Breast epithelium (tissue), 4 donors: ENCODE measurements around the gene IER5L. TPM values are rescaled to one million over a fixed set of nuclear protein-coding genes. Genes with fewer than 3 reads are reported as not detected.
"Not testable (repeated sequence)": the region's sequence is repeated elsewhere in the genome, so short reads cannot be mapped to it uniquely, and the experiment has no call there.

Experiments
- DNase-seq, 2 donors: peaks; one replicate each; pipeline ENCODE4 v3.0.0-alpha.2; 2019; ENCODE audit warnings: low spot score in 2 of 2
- H3K27ac ChIP-seq, 2 donors: fragments of 200-600 bp; sonication (generic) in 1 of 2; one replicate each; pipeline ENCODE4 v1.5.1; 2016 to 2019; ENCODE audit warnings: mild to moderate bottlenecking in 1 of 2
- H3K27me3 ChIP-seq, 2 donors: fragments of 200-600 bp; sonication (generic) in 1 of 2; one replicate each; pipeline versions ENCODE4 v1.5.1 to v1.6.0; 2017 to 2019; ENCODE audit warnings: control low read depth in 1 of 2, mild to moderate bottlenecking in 1 of 2
- H3K36me3 ChIP-seq: fragments of 200-600 bp; one replicate; pipeline ENCODE4 v1.5.1; 2019
- H3K4me1 ChIP-seq, 2 donors: fragments of 200-600 bp; sonication (generic); one replicate each; pipeline ENCODE4 v1.5.1; 2016 to 2019; ENCODE audit warnings: control low read depth in 1 of 2
- H3K4me3 ChIP-seq, 3 donors: fragments of 200-600 bp; sonication (generic); 1 replicate in 2 of 3; 2 replicates in 1 of 3; pipeline ENCODE4 v1.5.1; 2016 to 2019; ENCODE audit warnings: mild to moderate bottlenecking in 3 of 3, moderate library complexity in 2 of 3
- H3K9me3 ChIP-seq, 2 donors: fragments of 200-600 bp; sonication (generic) in 1 of 2; one replicate each; pipeline ENCODE4 v1.5.1; 2016 to 2019; ENCODE audit warnings: control low read depth in 1 of 2
- CTCF ChIP-seq, 3 donors: fragments of 450-650 bp; IDR thresholded peaks; one replicate each; pipeline ENCODE4 v1.5.1; 2016 to 2017; ENCODE audit warnings: antibody characterized with exemption in 3 of 3, mild to moderate bottlenecking in 3 of 3, moderate library complexity in 3 of 3
- POLR2A ChIP-seq: fragments of 450-650 bp; IDR thresholded peaks from one replicate; pipeline ENCODE4 v1.6.1; 2016; ENCODE audit warnings: antibody characterized with exemption, mild to moderate bottlenecking, moderate library complexity
- POLR2AphosphoS5 ChIP-seq, 3 donors: sonication (generic); formaldehyde crosslinking; IDR thresholded peaks; one replicate each; pipeline ENCODE4 v1.6.1; 2017; ENCODE audit warnings: antibody characterized with exemption in 3 of 3
- intact Hi-C: fragments of 100-400 bp; cut with DNase I; formaldehyde crosslinking; loops from one replicate; pipeline ENCODE4 v1.15.1; 2023; ENCODE audit warnings: low total_unique reads
- total RNA-seq, 3 donors: library from RNA; depleted of rRNA; stranded (reverse); fragments of >200 nt; gene quantifications; one replicate each; pipeline ENCODE4 v1.1.0, GENCODE V29; 2016

Gene IER5L
- total RNA-seq, 3 donors from 2014 or later = 4.3 to 18.4 (median 18.1) TPM

DNA sequence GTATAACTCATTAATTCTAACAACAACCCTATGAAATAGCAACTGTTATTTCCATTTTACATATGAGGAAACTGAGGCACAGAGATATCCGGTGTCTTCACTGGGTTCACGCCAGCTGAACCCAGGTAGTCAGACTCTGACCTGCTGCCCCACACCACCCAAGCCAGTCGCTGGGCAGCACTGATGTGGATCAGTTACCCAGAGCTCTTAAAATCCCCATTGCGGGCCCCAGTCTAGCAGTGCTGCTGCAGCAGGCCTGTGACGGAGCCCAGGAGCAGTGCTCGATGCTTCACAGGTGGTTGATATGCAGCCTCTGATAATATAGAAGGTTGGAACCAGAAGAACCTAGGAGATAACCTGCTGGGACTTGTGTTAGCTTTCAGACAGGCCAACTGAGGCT lies 42.6 kb downstream of the IER5L start:
- intact Hi-C loops = no loop called here
- no peaks in the 10 kb centered on the region for H3K9me3 ChIP-seq
- H3K36me3 ChIP-seq = no peaks in the 10 kb centered on the region
- TF ChIP-seq CTCF (IDR thresholded peaks at IDR 0.05) = no peak
- TF ChIP-seq POLR2A = no peak
- no peak for TF ChIP-seq POLR2AphosphoS5 (IDR thresholded peaks at IDR 0.05)
- H3K27me3 ChIP-seq = no peaks in the 10 kb centered on the region
- no peak overlapping the region for H3K27ac ChIP-seq
- H3K4me1 ChIP-seq = peaks cover 4 to 5% of the 10 kb centered on the region in 2 donors
- DNase-seq = no peak
- H3K4me3 ChIP-seq = no peak overlapping the region

DNA sequence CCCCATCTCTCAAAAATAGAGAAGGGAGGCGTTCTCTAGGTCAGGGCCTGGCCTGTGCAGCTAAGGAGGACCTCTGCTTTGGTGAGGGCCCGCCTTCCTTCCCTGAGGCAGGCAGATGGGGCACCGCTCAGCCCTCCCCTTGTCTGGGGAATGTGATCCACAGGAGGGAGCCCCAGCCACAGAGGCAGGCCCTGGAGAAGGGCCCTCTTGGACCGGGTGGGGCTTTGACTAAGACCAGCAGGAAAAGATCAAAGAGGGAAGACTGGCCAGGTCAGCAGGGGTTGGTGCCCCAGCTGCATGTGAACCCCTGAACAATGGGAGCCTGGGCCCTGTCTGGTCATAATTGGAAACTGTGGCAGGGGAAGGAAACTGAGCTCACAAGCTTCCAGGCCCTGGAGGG lies 45.0 kb downstream of the IER5L start:
- no peaks in the 10 kb centered on the region for H3K27me3 ChIP-seq
- TF ChIP-seq POLR2AphosphoS5 (IDR thresholded peaks at IDR 0.05) (no peak), CTCF (IDR thresholded peaks at IDR 0.05) (no peak), POLR2A (no peak)

GRCh38 chr9:129131300-129132145 lies 46.5 kb downstream of the IER5L start:
- Histone ChIP-seq H3K27ac (no peak overlapping the region), H3K9me3 (no peaks in the 10 kb centered on the region), H3K4me1 (no peaks in the 10 kb centered on the region), H3K27me3 (no peaks in the 10 kb centered on the region), H3K36me3 (no peaks in the 10 kb centered on the region), H3K4me3 (no peak overlapping the region)
- peak; percentile 94 to 98 (median 97) for TF ChIP-seq CTCF (IDR thresholded peaks at IDR 0.05)
- TF ChIP-seq POLR2A = no peak
- TF ChIP-seq POLR2AphosphoS5 (IDR thresholded peaks at IDR 0.05) = no peak
- DNase-seq = peak; percentile 59 to 78
- intact Hi-C loops = no loop called here

More for the DNA sequence above, 45.0 kb downstream of the IER5L start:
- DNase-seq = no peak
- no peaks in the 10 kb centered on the region for H3K9me3 ChIP-seq
- H3K4me3 ChIP-seq = no peak overlapping the region
- no peak overlapping the region for H3K27ac ChIP-seq
- intact Hi-C loops = no loop called here
- H3K4me1 ChIP-seq = no peaks in the 10 kb centered on the region
- H3K36me3 ChIP-seq = no peaks in the 10 kb centered on the region

GRCh38 chr9:129130791-129131190 lies 47.3 kb downstream of the IER5L start:
- Histone ChIP-seq H3K36me3 (no peaks in the 10 kb centered on the region), H3K27me3 (no peaks in the 10 kb centered on the region), H3K27ac (no peak overlapping the region), H3K4me1 (no peaks in the 10 kb centered on the region), H3K4me3 (no peak overlapping the region), H3K9me3 (no peaks in the 10 kb centered on the region)
- no peak for TF ChIP-seq POLR2AphosphoS5 (IDR thresholded peaks at IDR 0.05)
- no peak for TF ChIP-seq CTCF (IDR thresholded peaks at IDR 0.05)
- DNase-seq = no peak
- intact Hi-C loops = no loop called here

DNA sequence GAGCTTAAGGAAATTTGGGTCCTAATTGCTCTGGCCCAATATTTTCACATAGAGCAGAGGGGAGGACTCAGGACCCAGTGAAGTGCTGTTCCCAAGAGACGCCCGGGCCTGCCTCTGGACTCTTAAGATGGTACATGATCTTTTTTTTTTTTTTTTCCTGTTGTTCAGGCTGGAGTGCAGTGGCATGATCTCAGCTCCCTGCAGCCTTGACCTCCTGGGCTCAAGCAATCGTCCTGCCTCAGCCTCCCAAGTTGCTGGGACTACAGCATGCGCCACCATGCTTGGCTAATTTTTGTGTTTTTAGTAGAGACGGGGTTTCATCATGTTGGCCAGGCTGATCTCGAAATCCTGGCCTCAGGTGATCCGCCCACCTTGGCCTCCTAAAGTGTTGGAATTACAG lies 47.8 kb downstream of the IER5L start:
- H3K9me3 ChIP-seq, H3K36me3 ChIP-seq, H3K4me3 ChIP-seq, H3K4me1 ChIP-seq, H3K27me3 ChIP-seq, DNase-seq, intact Hi-C loops, H3K27ac ChIP-seq: not testable (repeated sequence)
